Neural cell (in vitro differentiated cells): Measurements from ENCODE around the gene THUMPD3. TPM values are rescaled to one million over a fixed set of nuclear protein-coding genes. Genes with fewer than 3 reads are reported as not detected.

Source experiments
- H2AFZ ChIP-seq: fragments of 200-600, 300-800 bp; sonication (generic), shearing (Covaris generic); 2 replicates; pipeline ENCODE4 v1.6.0; 2014; ENCODE audit warnings: low read depth, mild to moderate bottlenecking, antibody characterized with exemption, low read length, moderate library complexity
- H3F3A ChIP-seq: fragments of 200-600 bp; shearing (Covaris generic); 2 replicates; pipeline ENCODE4 v1.6.1; 2016; ENCODE audit warnings: mild to moderate bottlenecking, moderate library complexity, mixed read lengths, antibody characterized with exemption, low read length; ENCODE audit not compliant: insufficient read depth, poor library complexity, severe bottlenecking
- H3K27ac ChIP-seq: fragments of 200-600, 300-800 bp; sonication (generic), shearing (Covaris generic); 2 replicates; pipeline ENCODE4 v1.5.1; 2014; ENCODE audit warnings: mild to moderate bottlenecking, low read length, moderate library complexity
- H3K27me3 ChIP-seq: fragments of 300-800, 200-600 bp; sonication (generic), shearing (Covaris generic); 2 replicates; pipeline ENCODE4 v1.6.0; 2014; ENCODE audit warnings: mild to moderate bottlenecking, low read depth, low read length, moderate library complexity; ENCODE audit not compliant: insufficient read depth
- H3K36me3 ChIP-seq: fragments of 300-800, 200-600 bp; sonication (generic), shearing (Covaris generic); 2 replicates; pipeline ENCODE4 v1.5.1; 2014; ENCODE audit warnings: mild to moderate bottlenecking, antibody characterized with exemption, low read length, moderate library complexity; ENCODE audit not compliant: insufficient read depth
- H3K4me2 ChIP-seq: fragments of 300-800, 200-600 bp; sonication (generic), shearing (Covaris generic); 2 replicates; pipeline ENCODE4 v1.6.0; 2014; ENCODE audit warnings: mild to moderate bottlenecking, low read length
- H3K4me3 ChIP-seq: fragments of 300-800, 200-600 bp; sonication (generic), shearing (Covaris generic); 2 replicates; pipeline ENCODE4 v1.5.1; 2014; ENCODE audit warnings: mild to moderate bottlenecking, low read length, moderate library complexity
- H3K79me2 ChIP-seq: fragments of 200-600 bp; shearing (Covaris generic); replicated peaks from 2 replicates; pipeline ENCODE4 v1.6.0; 2014; ENCODE audit warnings: mild to moderate bottlenecking, low read length, moderate library complexity; ENCODE audit not compliant: insufficient read depth
- H3K9ac ChIP-seq: fragments of 300-800, 200-600 bp; sonication (generic), shearing (Covaris generic); 2 replicates; pipeline ENCODE4 v1.6.1; 2016; ENCODE audit warnings: mild to moderate bottlenecking, low read length, mixed read lengths
- H3K9me2 ChIP-seq: fragments of 200-600 bp; shearing (Covaris generic); 2 replicates; pipeline ENCODE4 v1.6.1; 2016; ENCODE audit warnings: mild to moderate bottlenecking, low read length, mixed read lengths; ENCODE audit not compliant: insufficient read depth
- H3K9me3 ChIP-seq: fragments of 200-600, 300-800 bp; sonication (generic), shearing (Covaris generic); 2 replicates; pipeline ENCODE4 v1.6.1; 2016; ENCODE audit warnings: mild to moderate bottlenecking, mixed run types, low read length, moderate library complexity, mixed read lengths
- H4K20me1 ChIP-seq: fragments of 200-600 bp; shearing (Covaris generic); 2 replicates; pipeline ENCODE4 v1.6.1; 2016; ENCODE audit warnings: mild to moderate bottlenecking, mixed run types; ENCODE audit not compliant: insufficient read depth
- CTCF ChIP-seq: fragments of 450-650 bp; IDR thresholded peaks from 2 replicates; pipeline ENCODE4 v1.5.1; 2014; ENCODE audit warnings: antibody characterized with exemption, mild to moderate bottlenecking, moderate library complexity; ENCODE audit not compliant: poor library complexity, severe bottlenecking
- EP300 ChIP-seq: fragments of 450-650 bp; conservative IDR thresholded peaks from 2 replicates; pipeline ENCODE4 v1.6.1; 2014; ENCODE audit warnings: antibody characterized with exemption, mild to moderate bottlenecking, moderate library complexity; ENCODE audit not compliant: poor library complexity, severe bottlenecking
- EZH2 ChIP-seq: fragments of 200-600, 300-800 bp; shearing (Covaris generic), sonication (generic); IDR thresholded peaks from 2 replicates; pipeline ENCODE4 v1.6.1; 2014; ENCODE audit warnings: antibody characterized with exemption, low read length, borderline replicate concordance, mild to moderate bottlenecking; ENCODE audit not compliant: insufficient read depth, poor library complexity, severe bottlenecking
- MXI1 ChIP-seq: fragments of 450-650 bp; conservative IDR thresholded peaks from 2 replicates; pipeline ENCODE4 v1.6.1; 2014; ENCODE audit warnings: antibody characterized with exemption, mild to moderate bottlenecking; ENCODE audit not compliant: poor library complexity, severe bottlenecking
- POLR2AphosphoS5 ChIP-seq: IDR thresholded peaks from 2 replicates; pipeline ENCODE4 v1.6.1; 2012
- RAD21 ChIP-seq: fragments of 450-650 bp; conservative IDR thresholded peaks from 2 replicates; pipeline ENCODE4 v1.6.1; 2014; ENCODE audit warnings: antibody characterized with exemption, mild to moderate bottlenecking, moderate library complexity
- REST ChIP-seq: IDR thresholded peaks from 2 replicates; pipeline ENCODE4 v1.6.1; 2012; ENCODE audit warnings: borderline replicate concordance
- SMC3 ChIP-seq: fragments of 450-650 bp; conservative IDR thresholded peaks from 2 replicates; pipeline ENCODE4 v1.6.1; 2014; ENCODE audit warnings: antibody characterized with exemption, mild to moderate bottlenecking, moderate library complexity; ENCODE audit not compliant: poor library complexity
- TAF1 ChIP-seq: IDR thresholded peaks from 2 replicates; pipeline ENCODE4 v1.6.1; 2012; ENCODE audit warnings: low read depth
- polyA plus RNA-seq: library from polyadenylated mRNA; depleted of rRNA; stranded (reverse); fragments of >200 nt; gene quantifications from 2 replicates; pipeline ENCODE4 v1.2.3, GENCODE V29; 2014

THUMPD3 gene
- polyA plus RNA-seq, 1 donor from 2014 or later, result 32.6 TPM

DNA sequence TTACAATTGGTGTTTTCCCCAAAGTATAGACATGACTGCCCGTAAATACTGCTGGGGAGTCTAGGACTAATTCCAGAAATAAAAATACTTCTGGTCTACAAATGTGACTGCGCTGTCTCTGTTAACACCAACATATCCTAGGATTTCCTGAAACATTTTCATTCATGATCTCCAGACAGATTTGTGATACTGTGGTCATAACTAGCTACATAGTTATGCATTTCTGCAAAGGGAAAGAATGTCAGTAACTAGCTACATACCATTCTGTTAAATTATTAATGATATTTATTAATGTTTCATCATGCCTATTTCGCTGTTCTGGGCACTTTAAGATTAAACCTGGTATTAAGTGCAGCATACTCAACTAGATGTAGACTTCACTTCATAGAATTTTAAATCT is 67.9 kb downstream of the THUMPD3 start:
- Histone ChIP-seq H3K4me2 (no peak overlapping the region), H4K20me1 (no peaks in the 10 kb centered on the region), H3K27ac (no peak overlapping the region), H2AFZ (no peak overlapping the region), H3K9me3 (no peaks in the 10 kb centered on the region), H3K4me3 (no peak overlapping the region), H3K36me3 (peaks cover 21% of the 10 kb centered on the region), H3K9me2 (no peaks in the 10 kb centered on the region), H3K27me3 (no peaks in the 10 kb centered on the region), H3K9ac (no peak overlapping the region), H3K79me2 (peaks cover 41% of the 10 kb centered on the region), H3F3A (no peaks in the 10 kb centered on the region)
- TF ChIP-seq REST, result no peak
- TF ChIP-seq RAD21, result no peak
- no peak for TF ChIP-seq EZH2
- no peak for TF ChIP-seq POLR2AphosphoS5
- no peak for TF ChIP-seq CTCF
- no peak for TF ChIP-seq TAF1

DNA sequence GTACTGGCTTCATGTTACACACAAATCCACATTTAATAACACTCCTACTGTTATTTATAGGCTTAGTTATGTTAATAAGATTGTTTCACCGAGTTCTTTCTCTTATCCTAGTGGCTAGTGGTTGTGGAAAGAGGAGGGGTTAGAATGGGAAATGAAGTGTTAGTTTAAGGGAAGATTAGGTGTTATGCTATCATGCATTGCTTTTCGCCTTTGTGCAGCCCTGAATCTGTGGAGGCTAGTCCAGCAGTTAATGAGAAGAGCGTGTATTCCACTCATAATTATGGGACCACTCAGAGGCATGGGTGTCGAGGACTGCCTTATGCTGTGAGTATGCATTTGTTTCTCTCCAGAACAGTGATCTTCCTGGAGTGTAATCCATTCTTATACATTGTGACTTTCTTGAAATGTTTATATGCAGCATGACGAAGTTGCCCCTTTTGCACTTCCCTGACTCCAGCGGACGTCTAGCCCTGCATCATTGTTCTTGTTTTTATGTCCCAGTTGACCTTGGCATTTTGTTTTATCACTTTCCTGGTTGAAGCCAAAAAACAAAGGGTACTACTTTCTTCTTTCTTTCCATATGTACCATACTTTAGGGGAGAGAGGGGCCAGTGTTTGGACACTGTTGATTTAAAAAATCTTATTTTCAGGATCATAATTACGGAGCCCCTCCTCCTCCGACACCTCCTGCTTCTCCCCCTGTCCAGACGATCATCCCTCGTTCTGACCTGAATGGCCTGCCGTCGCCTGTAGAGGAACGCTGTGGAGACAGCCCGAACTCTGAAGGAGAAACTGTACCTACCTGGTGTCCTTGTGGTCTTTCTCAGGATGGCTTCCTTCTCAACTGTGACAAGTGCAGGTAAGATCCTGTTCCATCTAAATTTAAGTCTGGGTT is 71.0 kb downstream of the THUMPD3 start:
- Histone ChIP-seq H3K9ac (no peak overlapping the region), H3K36me3 (peaks cover 18% of the 10 kb centered on the region), H3K4me3 (no peak overlapping the region), H2AFZ (no peak overlapping the region), H3K4me2 (no peak overlapping the region), H3K27ac (no peak overlapping the region), H3K9me3 (no peaks in the 10 kb centered on the region), H3F3A (no peaks in the 10 kb centered on the region), H4K20me1 (no peaks in the 10 kb centered on the region), H3K27me3 (no peaks in the 10 kb centered on the region), H3K9me2 (no peaks in the 10 kb centered on the region), H3K79me2 (peaks cover 23% of the 10 kb centered on the region)
- TF ChIP-seq SMC3 (no peak), EZH2 (no peak), REST (no peak), EP300 (no peak), CTCF (no peak), MXI1 (no peak), POLR2AphosphoS5 (no peak), TAF1 (no peak), RAD21 (no peak)
